H1 (cell line): ENCODE data around the gene SOBP. TPM values are rescaled to one million over a fixed set of nuclear protein-coding genes. Genes with fewer than 3 reads are reported as not detected.
"Not testable (repeated sequence)": the region's sequence is repeated elsewhere in the genome, so short reads cannot be mapped to it uniquely, and the experiment has no call there.

ENCODE experiments used
- CTCF ChIA-PET: fragments of 300-600 bp; sonication (Branson Sonifier 250); formaldehyde crosslinking; loops from one replicate; lab custom pipeline; 2021; ENCODE audit not compliant: partially characterized antibody; lab: Charles Lee
- POLR2A ChIA-PET: fragments of 300-600 bp; sonication (Branson Sonifier 250); formaldehyde crosslinking; loops from one replicate; lab custom pipeline; 2021; ENCODE audit warnings: inconsistent platforms; ENCODE audit not compliant: partially characterized antibody; lab: Charles Lee
- DNase-seq, 2 experiments: peaks; one replicate each; pipeline versions ENCODE4 v3.0.0 to v3.0.0-alpha.2; 2010 to 2022; ENCODE audit warnings: low spot score in 2 of 2, low read depth in 1 of 2, mixed read lengths in 1 of 2
- FAIRE-seq: peaks from 2 replicates; lab custom pipeline; 2011; peaks lifted over from hg19 to GRCh38; lab: Jason Lieb, UNC
- H2AFZ ChIP-seq: 2 replicates; pipeline ENCODE4 v1.8.1; 2012; ENCODE audit warnings: low read length, inconsistent platforms
- H2AK5ac ChIP-seq: 2 replicates; pipeline ENCODE4 v1.6.1; 2013; ENCODE audit warnings: low read depth, low read length
- H2BK120ac ChIP-seq: replicated peaks from 2 replicates; pipeline ENCODE3; 2013; ENCODE audit warnings: low read depth, low read length, inconsistent platforms
- H2BK12ac ChIP-seq: 2 replicates; pipeline ENCODE4 v1.6.1; 2013; ENCODE audit warnings: low read depth, low read length
- H2BK15ac ChIP-seq: 2 replicates; pipeline ENCODE4 v1.6.1; 2013; ENCODE audit warnings: low read length
- H2BK20ac ChIP-seq: 2 replicates; pipeline ENCODE4 v1.6.1; 2013; ENCODE audit warnings: low read length
- H2BK5ac ChIP-seq: 2 replicates; pipeline ENCODE4 v1.6.1; 2013; ENCODE audit warnings: low read depth, low read length
- H3K14ac ChIP-seq: 2 replicates; pipeline ENCODE4 v1.6.1; 2013; ENCODE audit warnings: inconsistent platforms; ENCODE audit not compliant: insufficient read length
- H3K18ac ChIP-seq: 2 replicates; pipeline ENCODE4 v1.6.1; 2013; ENCODE audit warnings: low read length; ENCODE audit errors: extremely low read depth
- H3K23ac ChIP-seq: 2 replicates; pipeline ENCODE4 v1.6.1; 2013; ENCODE audit warnings: inconsistent platforms; ENCODE audit not compliant: insufficient read length
- H3K23me2 ChIP-seq: 2 replicates; pipeline ENCODE4 v1.6.1; 2013; ENCODE audit warnings: low read depth, low read length
- H3K27ac ChIP-seq: 2 replicates; pipeline ENCODE4 v1.6.1; 2011; ENCODE audit warnings: low read depth, low read length, inconsistent platforms
- H3K27me3 ChIP-seq, 4 experiments: replicated peaks in 1 of 4; 1 replicate in 1 of 4; 2 replicates in 3 of 4; pipeline versions ENCODE4 v1.6.1 to v1.8.1; 2011 to 2013; ENCODE audit warnings: low read length in 3 of 4, mild to moderate bottlenecking in 3 of 4, inconsistent platforms in 2 of 4, mixed read lengths in 2 of 4, moderate library complexity in 1 of 4; ENCODE audit not compliant: control insufficient read depth in 3 of 4, insufficient read depth in 3 of 4; ENCODE audit errors: extremely low read depth in 1 of 4
- H3K36me3 ChIP-seq, 4 experiments: 2 replicates each; pipeline versions ENCODE4 v1.6.1 to v1.8.1; 2011 to 2013; ENCODE audit warnings: mild to moderate bottlenecking in 4 of 4, low read length in 3 of 4, moderate library complexity in 2 of 4, control low read depth in 1 of 4, inconsistent platforms in 1 of 4; ENCODE audit not compliant: insufficient read depth in 4 of 4, control insufficient read depth in 2 of 4
- H3K4ac ChIP-seq: replicated peaks from 2 replicates; pipeline ENCODE3; 2013; ENCODE audit warnings: low read length, low read depth, mixed read lengths, inconsistent platforms; ENCODE audit not compliant: insufficient read length
- H3K4me1 ChIP-seq, 4 experiments: replicated peaks in 1 of 4; 1 replicate in 1 of 4; 2 replicates in 3 of 4; pipeline versions ENCODE4 v1.6.1 to v1.8.1; 2011 to 2013; ENCODE audit warnings: low read length in 3 of 4, inconsistent platforms in 2 of 4, mixed read lengths in 1 of 4; ENCODE audit not compliant: insufficient read depth in 4 of 4, control insufficient read depth in 3 of 4
- H3K4me2 ChIP-seq, 2 experiments: 2 replicates each; pipeline versions ENCODE4 v1.6.1 to v1.8.1; 2011 to 2013; ENCODE audit warnings: low read depth in 2 of 2, low read length in 2 of 2, control low read depth in 1 of 2, inconsistent platforms in 1 of 2, mild to moderate bottlenecking in 1 of 2; ENCODE audit not compliant: insufficient read depth in 1 of 2
- H3K4me3 ChIP-seq, 4 experiments: fragments of 200-600, 300-600 bp in 1 of 4; sonication (generic), shearing (Covaris generic), sonication (Bioruptor Twin) in 1 of 4; 2 replicates each; pipeline versions ENCODE4 v1.5.1 to v1.8.1; 2011 to 2016; ENCODE audit warnings: low read length in 4 of 4, low read depth in 3 of 4, control low read depth in 2 of 4, inconsistent platforms in 2 of 4, mild to moderate bottlenecking in 2 of 4, mixed read lengths in 1 of 4, moderate library complexity in 1 of 4; ENCODE audit not compliant: insufficient read depth in 2 of 4; ENCODE audit errors: extremely low read depth in 1 of 4
- H3K56ac ChIP-seq: replicated peaks from 2 replicates; pipeline ENCODE3; 2013; ENCODE audit warnings: low read depth, mild to moderate bottlenecking, mixed read lengths, low read length, inconsistent platforms; ENCODE audit not compliant: insufficient read length
- H3K79me1 ChIP-seq: 2 replicates; pipeline ENCODE4 v1.6.1; 2013; ENCODE audit warnings: low read depth, low read length, control low read depth
- H3K79me2 ChIP-seq, 2 experiments: 2 replicates each; pipeline versions ENCODE4 v1.6.1 to v1.8.1; 2012 to 2013; ENCODE audit warnings: low read length in 2 of 2, mild to moderate bottlenecking in 2 of 2, inconsistent platforms in 1 of 2; ENCODE audit not compliant: insufficient read depth in 2 of 2, control insufficient read depth in 1 of 2
- H3K9ac ChIP-seq, 4 experiments: replicated peaks in 1 of 4; 1 replicate in 1 of 4; 2 replicates in 3 of 4; pipeline versions ENCODE4 v1.6.1 to v1.8.1; 2011 to 2013; ENCODE audit warnings: low read depth in 3 of 4, low read length in 3 of 4, control low read depth in 2 of 4, mild to moderate bottlenecking in 2 of 4, moderate library complexity in 2 of 4, inconsistent platforms in 1 of 4; ENCODE audit errors: extremely low read depth in 1 of 4
- H3K9me3 ChIP-seq, 2 experiments: 2 replicates each; pipeline versions ENCODE4 v1.6.1 to v1.8.1; 2012 to 2013; ENCODE audit warnings: mild to moderate bottlenecking in 2 of 2, moderate library complexity in 2 of 2, control low read depth in 1 of 2, inconsistent platforms in 1 of 2, low read depth in 1 of 2, low read length in 1 of 2, mixed read lengths in 1 of 2; ENCODE audit not compliant: insufficient read depth in 2 of 2
- H4K20me1 ChIP-seq, 2 experiments: replicated peaks in 1 of 2; 2 replicates each; pipeline versions ENCODE3 to v1.8.1; 2011 to 2013; ENCODE audit warnings: inconsistent platforms in 2 of 2, low read length in 2 of 2, mild to moderate bottlenecking in 1 of 2; ENCODE audit not compliant: insufficient read depth in 2 of 2, control insufficient read depth in 1 of 2
- H4K5ac ChIP-seq: 2 replicates; pipeline ENCODE4 v1.6.1; 2013; ENCODE audit warnings: low read length, low read depth, mixed read lengths, inconsistent platforms; ENCODE audit not compliant: insufficient read length
- H4K8ac ChIP-seq: 2 replicates; pipeline ENCODE4 v1.8.0; 2013; ENCODE audit warnings: mild to moderate bottlenecking, moderate library complexity, low read length, inconsistent platforms; ENCODE audit not compliant: insufficient read depth; ENCODE audit errors: extremely low read depth
- H4K91ac ChIP-seq: replicated peaks from 2 replicates; pipeline ENCODE3; 2013; ENCODE audit warnings: low read length, mixed read lengths, inconsistent platforms; ENCODE audit not compliant: insufficient read length
- BACH1 ChIP-seq: IDR thresholded peaks from 2 replicates; pipeline ENCODE4 v1.6.1; 2012; ENCODE audit warnings: low read length, improper control_type of control experiment
- RBBP5 ChIP-seq: IDR thresholded peaks from 2 replicates; pipeline ENCODE4 v1.7.1; 2012; ENCODE audit warnings: low read depth, mild to moderate bottlenecking, inconsistent platforms, low read length, moderate library complexity, borderline replicate concordance
- TAF1 ChIP-seq: IDR thresholded peaks from 2 replicates; pipeline ENCODE4 v1.6.1; 2011; ENCODE audit warnings: mild to moderate bottlenecking, low read depth, low read length
- YY1 ChIP-seq: IDR thresholded peaks from 2 replicates; pipeline ENCODE4 v1.6.1; 2011; ENCODE audit warnings: low read depth, mild to moderate bottlenecking, low read length
- WGBS, 2 experiments: shearing (Covaris generic) in 1 of 2; methylation state at CpG; one replicate each; pipeline versions ENCODE4 v1.1.6 to v1.1.7; 2013 to 2015; ENCODE audit warnings: low lambda C conversion rate in 2 of 2, mixed read lengths in 2 of 2, inconsistent platforms in 1 of 2, low coverage in 1 of 2, missing lambda C conversion rate in 1 of 2; ENCODE audit not compliant: insufficient replicate concordance in 2 of 2, insufficient coverage in 1 of 2, insufficient read length in 1 of 2; ENCODE audit errors: extremely low coverage in 1 of 2, missing lambda C conversion rate in 1 of 2; 5-methylcytosine and 5-hydroxymethylcytosine counted together
- polyA plus RNA-seq, 7 experiments: library from polyadenylated mRNA; depleted of rRNA in 3 of 7; stranded (reverse) in 5 of 7; unstranded in 2 of 7; fragments of >200 nt in 5 of 7; fragments of 200-250 nt in 2 of 7; gene quantifications; 1 replicate in 5 of 7; 2 replicates in 1 of 7; 4 replicates in 1 of 7; pipeline versions ENCODE4 v1.2.1 to v1.2.3, GENCODE V29; 2011 to 2013; ENCODE audit warnings: missing spikeins in 2 of 7, mixed read lengths in 2 of 7
- total RNA-seq: library from RNA; stranded (reverse); fragmentation: NEBNext Ultra II Directional; extraction: Animal tissue kit (Norgen Biotek cat#: 25700); gene quantifications from 2 replicates; pipeline ENCODE4 v1.2.1, GENCODE V29; 2021

The SOBP gene
- total and polyA plus RNA-seq, 2 of the 8 experiments (the other 6 are each of a cell fraction or from before 2014, with no cell fraction given), result 0.45 to 6.2 TPM

- TF ChIP-seq TAF1 (no peak), YY1 (no peak), RBBP5 (no peak), BACH1 (no peak)
- TF ChIP-seq, all 59 proteins: peak for 0
Observed at GRCh38 chr6:107550906-107551305, 61.0 kb downstream of the SOBP start (continued).

- WGBS, 2 experiments, result 87% methylated on average over 6 of the region's 6 CpGs; no CpG with 5 or more reads in 1 of the 2 experiments
Observed at GRCh38 chr6:107553121-107553520, 63.2 kb downstream of the SOBP start.

More at GRCh38 chr6:107553121-107553520, 63.2 kb downstream of the SOBP start:
- H3K14ac ChIP-seq, H4K20me1 ChIP-seq, H4K8ac ChIP-seq, H2BK12ac ChIP-seq, H2AFZ ChIP-seq, H3K9ac ChIP-seq, H2BK120ac ChIP-seq, DNase-seq, H4K5ac ChIP-seq, POLR2A ChIA-PET, H3K23ac ChIP-seq, H3K4me3 ChIP-seq, H3K4me2 ChIP-seq, H3K23me2 ChIP-seq, FAIRE-seq, H2BK20ac ChIP-seq, H3K27me3 ChIP-seq, H3K9me3 ChIP-seq, H3K36me3 ChIP-seq, H3K4ac ChIP-seq, H2AK5ac ChIP-seq, H3K18ac ChIP-seq, H3K4me1 ChIP-seq, H2BK15ac ChIP-seq, H3K56ac ChIP-seq, H2BK5ac ChIP-seq, H3K27ac ChIP-seq, H3K79me1 ChIP-seq, H3K79me2 ChIP-seq, H4K91ac ChIP-seq: not testable (repeated sequence)
- CTCF ChIA-PET, result interaction anchor here (0.9 to 1.6 kb wide), 5 partner anchors 11 to 379 kb away, joined by 3 read pairs; no protein-coding TSS in a partner anchor
